ENCODE results near the gene TMEM252. TPM values are rescaled to one million over a fixed set of nuclear protein-coding genes. Genes with fewer than 3 reads are reported as not detected.

TMEM252 gene
- polyA plus RNA-seq, 1 donor (not counting 4 experiments of a cell fraction or from before 2014, with no cell fraction given) = not detected

DNA sequence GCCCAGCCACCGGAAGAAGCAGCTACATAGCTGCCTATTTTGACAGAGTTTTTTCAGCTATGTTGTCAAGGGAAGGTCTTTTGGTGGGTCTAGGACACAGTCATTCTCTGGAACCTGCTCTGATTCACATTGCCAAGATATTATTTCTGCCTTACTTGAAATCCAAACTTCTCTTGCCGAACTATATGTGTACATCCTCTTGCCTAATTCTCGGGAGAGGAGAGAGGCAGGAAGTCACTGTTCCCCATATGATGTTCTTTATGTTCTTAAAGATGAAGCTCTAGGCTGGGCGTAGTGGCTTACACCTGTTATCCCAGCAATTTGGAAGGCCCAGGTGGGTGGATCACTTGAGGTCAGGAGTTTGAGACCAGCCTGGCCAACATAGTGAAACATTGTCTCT, 8.6 kb downstream of the TMEM252 start:
- Histone ChIP-seq H2AFZ (ENCODE audit: control insufficient read depth, low read length) (no peak overlapping the region), H3K4me1 (ENCODE audit: control insufficient read depth, extremely low read depth, insufficient read depth, low read length) (no peaks in the 10 kb centered on the region), H4K20me1 (ENCODE audit: control insufficient read depth, extremely low read depth, insufficient read depth, low read length) (no peaks in the 10 kb centered on the region), H3K9me1 (ENCODE audit: control insufficient read depth, extremely low read depth, insufficient read depth, low read length) (no peaks in the 10 kb centered on the region), H3K27me3 (ENCODE audit: control insufficient read depth, extremely low read depth, insufficient read depth, low read length) (no peaks in the 10 kb centered on the region), H3K36me3 (ENCODE audit: control insufficient read depth in 2 of 2, extremely low read depth in 1 of 2, insufficient read depth in 2 of 2, low read length in 2 of 2) (no peaks in the 10 kb centered on the region), H3K4me2 (ENCODE audit: control insufficient read depth, extremely low read depth, insufficient read depth, low read depth, low read length) (no peak overlapping the region), H3K79me2 (ENCODE audit: control insufficient read depth, insufficient read depth, low read length) (no peaks in the 10 kb centered on the region), H3K27ac (ENCODE audit: control insufficient read depth, insufficient read depth, low read length) (no peak overlapping the region), H3K9me3 (ENCODE audit: control insufficient read depth, low read depth, low read length) (no peaks in the 10 kb centered on the region), H3K4me3 (ENCODE audit: control insufficient read depth in 2 of 3, extremely low read depth in 1 of 3, insufficient read depth in 2 of 3, low read depth in 1 of 3, low read length in 3 of 3) (no peak overlapping the region), H3K9ac (ENCODE audit: control insufficient read depth, extremely low read depth, insufficient read depth, low read length) (no peak overlapping the region)
- no peak for TF ChIP-seq EZH2 (IDR thresholded peaks at IDR 0.05; ENCODE audit: low read length)
- TF ChIP-seq, protein P1, sequence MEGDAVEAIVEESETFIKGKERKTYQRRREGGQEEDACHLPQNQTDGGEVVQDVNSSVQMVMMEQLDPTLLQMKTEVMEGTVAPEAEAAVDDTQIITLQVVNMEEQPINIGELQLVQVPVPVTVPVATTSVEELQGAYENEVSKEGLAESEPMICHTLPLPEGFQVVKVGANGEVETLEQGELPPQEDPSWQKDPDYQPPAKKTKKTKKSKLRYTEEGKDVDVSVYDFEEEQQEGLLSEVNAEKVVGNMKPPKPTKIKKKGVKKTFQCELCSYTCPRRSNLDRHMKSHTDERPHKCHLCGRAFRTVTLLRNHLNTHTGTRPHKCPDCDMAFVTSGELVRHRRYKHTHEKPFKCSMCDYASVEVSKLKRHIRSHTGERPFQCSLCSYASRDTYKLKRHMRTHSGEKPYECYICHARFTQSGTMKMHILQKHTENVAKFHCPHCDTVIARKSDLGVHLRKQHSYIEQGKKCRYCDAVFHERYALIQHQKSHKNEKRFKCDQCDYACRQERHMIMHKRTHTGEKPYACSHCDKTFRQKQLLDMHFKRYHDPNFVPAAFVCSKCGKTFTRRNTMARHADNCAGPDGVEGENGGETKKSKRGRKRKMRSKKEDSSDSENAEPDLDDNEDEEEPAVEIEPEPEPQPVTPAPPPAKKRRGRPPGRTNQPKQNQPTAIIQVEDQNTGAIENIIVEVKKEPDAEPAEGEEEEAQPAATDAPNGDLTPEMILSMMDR (optimal IDR thresholded peaks at IDR 0.05 in 1 of 3, IDR thresholded peaks at IDR 0.05 in 1 of 3, conservative IDR thresholded peaks at IDR 0.05 in 1 of 3; ENCODE audit: extremely low read depth in 1 of 3, insufficient read depth in 2 of 3, low read length in 3 of 3) = no peak
- FAIRE-seq (no peak), DNase-seq (ENCODE audit: low read depth, low spot score) (no peak)
- dilution Hi-C loops (cut with MboI; ENCODE audit: extremely low pct_ligation_motif_present, low sequenced_read_pairs) = no loop called here

DNA sequence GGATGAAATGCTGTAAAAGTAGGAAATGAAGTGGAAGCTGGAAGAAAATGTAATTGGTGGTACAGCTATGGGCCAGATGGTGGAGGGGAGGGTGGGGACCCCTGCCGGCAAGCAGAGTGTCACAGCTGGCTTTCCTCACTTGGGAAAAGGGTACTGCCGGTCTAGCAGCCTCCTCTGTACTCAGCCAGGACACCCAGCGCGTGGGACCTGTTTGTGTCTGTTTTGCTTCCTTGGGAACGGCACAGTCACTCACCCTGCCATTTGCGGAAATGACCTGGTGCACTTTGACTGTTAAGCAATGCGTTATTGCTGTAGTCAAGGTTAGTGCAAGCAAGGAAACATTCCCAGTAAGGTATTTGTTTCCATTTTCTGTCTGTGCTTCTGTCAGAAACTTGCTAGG, 10.1 kb downstream of the TMEM252 start:
- H3K36me3 ChIP-seq (ENCODE audit: control insufficient read depth in 2 of 2, extremely low read depth in 1 of 2, insufficient read depth in 2 of 2, low read length in 2 of 2) = no peaks in the 10 kb centered on the region
- H3K4me3 ChIP-seq (ENCODE audit: control insufficient read depth in 2 of 3, extremely low read depth in 1 of 3, insufficient read depth in 2 of 3, low read depth in 1 of 3, low read length in 3 of 3) = no peak overlapping the region
- no peaks in the 10 kb centered on the region for H4K20me1 ChIP-seq (ENCODE audit: control insufficient read depth, extremely low read depth, insufficient read depth, low read length)
- DNase-seq (ENCODE audit: low read depth, low spot score) = no peak
- no peak overlapping the region for H3K4me2 ChIP-seq (ENCODE audit: control insufficient read depth, extremely low read depth, insufficient read depth, low read depth, low read length)
- H3K4me1 ChIP-seq (ENCODE audit: control insufficient read depth, extremely low read depth, insufficient read depth, low read length) = no peaks in the 10 kb centered on the region
- H3K27me3 ChIP-seq (ENCODE audit: control insufficient read depth, extremely low read depth, insufficient read depth, low read length) = no peaks in the 10 kb centered on the region
- no peaks in the 10 kb centered on the region for H3K9me3 ChIP-seq (ENCODE audit: control insufficient read depth, low read depth, low read length)
- TF ChIP-seq, protein P1 (optimal IDR thresholded peaks at IDR 0.05 in 1 of 3, IDR thresholded peaks at IDR 0.05 in 1 of 3, conservative IDR thresholded peaks at IDR 0.05 in 1 of 3; ENCODE audit: extremely low read depth in 1 of 3, insufficient read depth in 2 of 3, low read length in 3 of 3) = no peak
- TF ChIP-seq EZH2 (IDR thresholded peaks at IDR 0.05; ENCODE audit: low read length) = no peak
- no peaks in the 10 kb centered on the region for H3K9me1 ChIP-seq (ENCODE audit: control insufficient read depth, extremely low read depth, insufficient read depth, low read length)
- no peak overlapping the region for H2AFZ ChIP-seq (ENCODE audit: control insufficient read depth, low read length)
- H3K27ac ChIP-seq (ENCODE audit: control insufficient read depth, insufficient read depth, low read length) = no peak overlapping the region
- dilution Hi-C loops (cut with MboI; ENCODE audit: extremely low pct_ligation_motif_present, low sequenced_read_pairs) = no loop called here
- FAIRE-seq = no peak
- no peak overlapping the region for H3K9ac ChIP-seq (ENCODE audit: control insufficient read depth, extremely low read depth, insufficient read depth, low read length)
- no peaks in the 10 kb centered on the region for H3K79me2 ChIP-seq (ENCODE audit: control insufficient read depth, insufficient read depth, low read length)
